Stimulated activated CD4-positive, alpha-beta T cell treated with anti-CD3 and anti-CD28 coated beads, Interleukin-1b, Interleukin-23, amount 100 ng/mL, for 48 hours (primary cell): ENCODE results near the gene GPC1.
"Not testable (repeated sequence)": the region's sequence is repeated elsewhere in the genome, so short reads cannot be mapped to it uniquely, and the experiment has no call there.

ENCODE experiments used
- DNase-seq: peaks from one replicate; pipeline ENCODE4 v3.0.0-alpha.2; 2020

The GPC1 gene

GRCh38 chr2:240468303-240469238, 33.1 kb downstream of the GPC1 start:
- no peak for DNase-seq

- no peak for DNase-seq
These were observed 33.8 kb downstream of the GPC1 start for GRCh38 chr2:240469239-240469636.

- no peak for DNase-seq
These were observed 34.3 kb downstream of the GPC1 start for GRCh38 chr2:240469740-240470139.

- DNase-seq, result peak; percentile 0
These were observed 36.8 kb downstream of the GPC1 start for GRCh38 chr2:240472078-240472790.

GRCh38 chr2:240473211-240473610, 37.7 kb downstream of the GPC1 start:
- DNase-seq, result no peak

- DNase-seq, result no peak
These were observed 42.5 kb downstream of the GPC1 start for GRCh38 chr2:240477916-240478315.

GRCh38 chr2:240478346-240479110, 43.1 kb downstream of the GPC1 start:
- no peak for DNase-seq

- DNase-seq, result no peak
These were observed 43.6 kb downstream of the GPC1 start for GRCh38 chr2:240479111-240479501.

- no peak for DNase-seq
These were observed 45.6 kb downstream of the GPC1 start for GRCh38 chr2:240480834-240481623.

GRCh38 chr2:240481720-240482119, 46.3 kb downstream of the GPC1 start:
- DNase-seq, result no peak

GRCh38 chr2:240482141-240482540, 46.7 kb downstream of the GPC1 start:
- DNase-seq, result no peak

GRCh38 chr2:240491483-240491882, 56.0 kb downstream of the GPC1 start:
- no peak for DNase-seq

GRCh38 chr2:240494194-240494793, 58.8 kb downstream of the GPC1 start:
- no peak for DNase-seq

- DNase-seq, result not testable (repeated sequence)
These were observed 59.5 kb downstream of the GPC1 start for GRCh38 chr2:240494942-240495341.

GRCh38 chr2:240497082-240497481, 61.6 kb downstream of the GPC1 start:
- not testable (repeated sequence) for DNase-seq

GRCh38 chr2:240498171-240498957, 62.9 kb downstream of the GPC1 start:
- no peak for DNase-seq

GRCh38 chr2:240498958-240499260, 63.4 kb downstream of the GPC1 start:
- DNase-seq, result no peak

- DNase-seq, result peak; percentile 0
These were observed 64.1 kb downstream of the GPC1 start for GRCh38 chr2:240499309-240500301.

- DNase-seq, result peak; percentile 0
These were observed 65.3 kb downstream of the GPC1 start for GRCh38 chr2:240500561-240501423.
